Activated CD8-positive, alpha-beta memory T cell treated with anti-CD3 and anti-CD28 coated beads for 36 hours (primary cell): ENCODE results near the gene TDRD12. TPM values are rescaled to one million over a fixed set of nuclear protein-coding genes. Genes with fewer than 3 reads are reported as not detected.
"Not testable (repeated sequence)": the region's sequence is repeated elsewhere in the genome, so short reads cannot be mapped to it uniquely, and the experiment has no call there.

Source experiments
- CTCF ChIA-PET: fragments of 350-600 bp; sonication (Branson Sonifier 250); formaldehyde crosslinking; loops from one replicate; lab custom pipeline; 2021; ENCODE audit warnings: antibody characterized with exemption; lab: Charles Lee
- POLR2A ChIA-PET: fragments of 350-600 bp; sonication (Branson Sonifier 250); formaldehyde crosslinking; loops from one replicate; lab custom pipeline; 2021; ENCODE audit warnings: antibody characterized with exemption; lab: Charles Lee
- total RNA-seq, 2 experiments: library from RNA; stranded (reverse); gene quantifications; one replicate each; pipeline ENCODE4 v1.2.3, GENCODE V29; 2021

The TDRD12 gene
- total RNA-seq, 2 experiments from 2014 or later: not detected

- POLR2A ChIA-PET: no interaction called here
- CTCF ChIA-PET: no interaction called here
These were observed 23.5 kb downstream of the TDRD12 start for GRCh38 chr19:32743021-32743420.

- ChIA-PET POLR2A (no interaction called here), CTCF (no interaction called here)
These were observed 23.9 kb downstream of the TDRD12 start for GRCh38 chr19:32743447-32743846.

GRCh38 chr19:32744555-32745325 is 25.2 kb downstream of the TDRD12 start:
- ChIA-PET CTCF (no interaction called here), POLR2A (no interaction called here)

GRCh38 chr19:32745594-32746251 is 26.2 kb downstream of the TDRD12 start:
- POLR2A ChIA-PET, CTCF ChIA-PET: not testable (repeated sequence)

- CTCF ChIA-PET: not testable (repeated sequence)
- POLR2A ChIA-PET: interaction anchor here (0.7 to 0.8 kb wide), 3 partner anchors 73 to 318 kb away, joined by 3 to 4 read pairs (median 3); partner anchors contain the start of gene RHPN2
These were observed 27.1 kb downstream of the TDRD12 start for GRCh38 chr19:32746631-32747196.

- ChIA-PET CTCF (no interaction called here), POLR2A (no interaction called here)
These were observed 28.9 kb downstream of the TDRD12 start for GRCh38 chr19:32748497-32748896.

GRCh38 chr19:32748948-32749347 is 29.4 kb downstream of the TDRD12 start:
- ChIA-PET POLR2A (no interaction called here), CTCF (no interaction called here)

- ChIA-PET CTCF (no interaction called here), POLR2A (no interaction called here)
These were observed 29.8 kb downstream of the TDRD12 start for GRCh38 chr19:32749361-32749760.

GRCh38 chr19:32750441-32751055 is 31.0 kb downstream of the TDRD12 start:
- POLR2A ChIA-PET: no interaction called here

GRCh38 chr19:32751066-32751465 is 31.5 kb downstream of the TDRD12 start:
- ChIA-PET POLR2A (no interaction called here), CTCF (no interaction called here)

More at GRCh38 chr19:32750441-32751055, 31.0 kb downstream of the TDRD12 start:
- CTCF ChIA-PET: no interaction called here

GRCh38 chr19:32757189-32757588 is 37.6 kb downstream of the TDRD12 start:
- ChIA-PET POLR2A (no interaction called here), CTCF (no interaction called here)

GRCh38 chr19:32765365-32765764 is 45.8 kb downstream of the TDRD12 start:
- CTCF ChIA-PET, POLR2A ChIA-PET: not testable (repeated sequence)

GRCh38 chr19:32767951-32768679 is 48.5 kb downstream of the TDRD12 start:
- ChIA-PET CTCF (interaction anchor here (0.7 kb wide), 1 partner anchor 332 kb away, joined by 3 read pairs; no protein-coding TSS in a partner anchor), POLR2A (no interaction called here)

- CTCF ChIA-PET: interaction anchor here (0.5 kb wide), 1 partner anchor 120 kb away, joined by 3 read pairs; no protein-coding TSS in a partner anchor
These were observed 52.0 kb downstream of the TDRD12 start for GRCh38 chr19:32771596-32771995.

GRCh38 chr19:32773126-32773525 is 53.6 kb downstream of the TDRD12 start:
- POLR2A ChIA-PET: no interaction called here

More at GRCh38 chr19:32771596-32771995, 52.0 kb downstream of the TDRD12 start:
- POLR2A ChIA-PET: no interaction called here

GRCh38 chr19:32779082-32779481 is 59.5 kb downstream of the TDRD12 start:
- ChIA-PET POLR2A (no interaction called here), CTCF (no interaction called here)

More at GRCh38 chr19:32773126-32773525, 53.6 kb downstream of the TDRD12 start:
- CTCF ChIA-PET: interaction anchor here (0.6 kb wide), 1 partner anchor 137 kb away, joined by 4 read pairs; no protein-coding TSS in a partner anchor

GRCh38 chr19:32781280-32781679 is 61.7 kb downstream of the TDRD12 start:
- POLR2A ChIA-PET: no interaction called here
- CTCF ChIA-PET: no interaction called here

- POLR2A ChIA-PET, CTCF ChIA-PET: not testable (repeated sequence)
These were observed 62.5 kb downstream of the TDRD12 start for GRCh38 chr19:32782089-32782488.
